ENCODE results near the gene DYNLT2B.

The DYNLT2B gene

DNA sequence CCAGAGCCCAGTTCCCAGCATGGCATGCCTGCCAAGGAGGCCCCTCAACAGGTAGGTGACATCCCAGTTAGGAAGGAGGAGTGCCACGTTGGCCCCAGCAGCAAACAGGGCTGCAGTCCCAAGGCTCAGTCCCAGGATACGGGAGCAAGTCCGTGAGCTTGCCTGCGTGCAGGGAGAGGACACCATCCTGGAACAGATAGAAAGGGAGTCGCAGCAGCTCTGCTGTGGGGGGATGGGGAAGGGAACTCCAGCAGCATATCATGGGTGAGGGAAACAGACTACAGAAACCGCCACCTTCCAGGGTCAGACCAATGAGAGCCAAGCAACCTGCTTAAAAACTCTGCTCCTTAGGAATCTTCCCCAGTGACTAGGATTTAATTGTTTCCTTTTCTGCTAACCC lies 9.4 kb upstream of the DYNLT2B start:
- DNase-seq (ENCODE audit: low read depth), result no peak
- no peak for TF ChIP-seq CTCF (IDR thresholded peaks at IDR 0.05; ENCODE audit: low read length, missing control alignments)
- H3K4me3 ChIP-seq (replicated peaks; ENCODE audit: low read depth, low read length), result no peak overlapping the region

DNA sequence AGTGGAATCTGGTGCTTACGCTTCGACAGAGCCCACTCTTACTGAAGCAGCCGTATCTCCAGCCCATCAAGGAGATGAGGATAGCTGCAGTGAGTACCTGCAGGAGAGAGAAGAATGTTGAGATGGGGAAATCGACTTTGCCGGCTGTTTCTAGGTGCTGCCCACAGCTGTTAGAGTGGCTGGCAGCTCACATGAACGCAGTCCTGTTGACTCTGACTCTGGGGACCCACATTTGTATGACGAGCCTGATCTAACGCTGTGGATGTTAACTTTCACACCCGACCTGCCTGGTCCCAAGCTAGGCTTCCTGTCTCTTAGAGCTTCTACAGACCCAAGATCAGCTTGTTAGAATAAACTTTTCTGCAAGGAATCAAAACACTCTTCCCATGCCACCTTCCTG lies 8.9 kb upstream of the DYNLT2B start:
- TF ChIP-seq CTCF (IDR thresholded peaks at IDR 0.05; ENCODE audit: low read length, missing control alignments), result no peak
- no peak overlapping the region for H3K4me3 ChIP-seq (replicated peaks; ENCODE audit: low read depth, low read length)
- DNase-seq (ENCODE audit: low read depth), result no peak

- peak; percentile 28 for DNase-seq (ENCODE audit: low read depth)
- TF ChIP-seq CTCF (IDR thresholded peaks at IDR 0.05; ENCODE audit: low read length, missing control alignments), result peak; percentile 23
These were observed 5.7 kb upstream of the DYNLT2B start for GRCh38 chr3:196323691-196324090.

DNA sequence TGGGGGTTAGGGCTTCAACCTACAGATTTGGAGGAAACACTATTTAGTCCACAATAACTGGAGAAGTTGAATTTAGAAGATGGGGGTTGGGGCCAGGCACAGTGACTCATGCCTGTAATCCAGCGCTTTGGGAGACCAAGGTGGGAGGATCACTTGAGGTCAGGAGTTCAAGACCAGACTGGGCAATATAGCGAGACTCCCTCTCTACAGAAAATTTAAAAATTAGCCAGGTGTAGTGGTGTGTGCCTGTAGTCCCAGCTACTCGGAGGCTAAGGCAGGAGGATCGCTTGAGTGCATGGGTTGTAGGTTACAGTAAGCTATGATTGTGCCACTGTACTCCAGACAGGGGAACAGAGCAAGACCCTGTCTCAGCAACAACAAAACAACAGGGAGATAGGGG lies 5.0 kb upstream of the DYNLT2B start:
- DNase-seq (ENCODE audit: low read depth), result no peak
- no peak for TF ChIP-seq CTCF (IDR thresholded peaks at IDR 0.05; ENCODE audit: low read length, missing control alignments)

More at GRCh38 chr3:196323691-196324090, 5.7 kb upstream of the DYNLT2B start:
- H3K4me3 ChIP-seq (replicated peaks; ENCODE audit: low read depth, low read length), result no peak overlapping the region

GRCh38 chr3:196321162-196321561 lies 3.1 kb upstream of the DYNLT2B start:
- no peak for TF ChIP-seq CTCF (IDR thresholded peaks at IDR 0.05; ENCODE audit: low read length, missing control alignments)
- DNase-seq (ENCODE audit: low read depth), result no peak
- H3K4me3 ChIP-seq (replicated peaks; ENCODE audit: low read depth, low read length), result no peak overlapping the region

More for the DNA sequence above, 5.0 kb upstream of the DYNLT2B start:
- H3K4me3 ChIP-seq (replicated peaks; ENCODE audit: low read depth, low read length), result no peak overlapping the region

GRCh38 chr3:196320137-196320536 lies 2.1 kb upstream of the DYNLT2B start:
- no peak for TF ChIP-seq CTCF (IDR thresholded peaks at IDR 0.05; ENCODE audit: low read length, missing control alignments)
- no peak for DNase-seq (ENCODE audit: low read depth)
- H3K4me3 ChIP-seq (replicated peaks; ENCODE audit: low read depth, low read length), result no peak overlapping the region

DNA sequence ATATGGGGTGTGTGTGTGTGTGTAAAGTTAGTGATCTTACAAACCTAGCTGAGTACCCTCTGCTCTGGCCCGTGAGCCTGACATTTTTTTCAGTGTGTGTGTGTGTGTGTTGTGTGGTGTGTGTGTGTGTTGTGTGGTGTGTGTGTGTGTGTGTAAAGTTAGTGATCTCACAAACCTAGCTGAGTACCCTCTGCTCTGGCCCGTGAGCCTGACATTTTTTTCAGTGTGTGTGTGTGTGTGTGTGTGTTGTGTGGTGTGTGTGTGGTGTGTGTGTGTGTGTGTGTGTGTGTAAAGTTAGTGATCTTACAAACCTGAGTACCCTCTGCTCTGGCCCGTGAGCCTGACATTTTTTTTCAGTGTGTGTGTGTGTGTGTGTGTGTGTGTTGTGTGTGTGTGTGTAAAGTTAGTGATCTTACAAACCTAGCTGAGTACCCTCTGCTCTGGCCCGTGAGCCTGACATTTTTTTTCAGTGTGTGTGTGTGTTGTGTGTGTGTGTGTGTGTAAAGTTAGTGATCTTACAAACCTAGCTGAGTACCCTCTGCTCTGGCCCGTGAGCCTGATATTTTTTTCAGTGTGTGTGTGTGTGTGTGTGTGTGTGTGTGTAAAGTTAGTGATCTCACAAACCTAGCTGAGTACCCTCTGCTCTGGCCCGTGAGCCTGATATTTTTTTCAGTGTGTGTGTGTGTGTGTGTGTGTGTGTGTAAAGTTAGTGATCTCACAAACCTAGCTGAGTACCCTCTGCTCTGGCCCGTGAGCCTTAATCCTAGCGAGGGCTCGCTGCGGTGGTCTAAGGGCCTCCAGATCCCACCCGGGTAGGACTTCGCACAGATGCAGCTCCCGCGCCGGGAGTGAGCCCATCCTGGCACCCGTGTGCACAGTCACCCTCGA lies 997 bp downstream of the DYNLT2B start:
- H3K4me3 ChIP-seq (replicated peaks; ENCODE audit: low read depth, low read length), result peak overlapping the region; percentile 83
- DNase-seq (ENCODE audit: low read depth), result peak; percentile 20

All from fibroblast of pulmonary artery (primary cell).